Nephron progenitor cell (in vitro differentiated cells): ENCODE results near the gene CEP112.

Experiments
- DNase-seq: peaks from one replicate; pipeline ENCODE4 v3.0.0; 2021
- H3K27ac Mint-ChIP-seq: 2 replicates; pipeline ENCODE4 v1.8.0; 2021; ENCODE audit warnings: mild to moderate bottlenecking, moderate library complexity, mixed read lengths
- H3K27me3 Mint-ChIP-seq: 2 replicates; pipeline ENCODE4 v1.8.0; 2021; ENCODE audit warnings: mild to moderate bottlenecking, low read depth, mixed read lengths; ENCODE audit not compliant: poor library complexity
- H3K36me3 Mint-ChIP-seq: 2 replicates; pipeline ENCODE4 v1.8.0; 2021; ENCODE audit warnings: low read depth, mixed read lengths
- H3K4me1 Mint-ChIP-seq: 2 replicates; pipeline ENCODE4 v1.8.0; 2021; ENCODE audit warnings: mixed read lengths
- H3K4me3 Mint-ChIP-seq: 2 replicates; pipeline ENCODE4 v1.8.0; 2021; ENCODE audit warnings: mild to moderate bottlenecking, moderate library complexity, mixed read lengths
- H3K9me3 Mint-ChIP-seq: 2 replicates; pipeline ENCODE4 v1.8.0; 2021; ENCODE audit warnings: mild to moderate bottlenecking, moderate library complexity, mixed read lengths
- CTCF ChIP-seq: fragments of 200-600 bp; sonication (generic); IDR thresholded peaks from 2 replicates; pipeline ENCODE4 v1.5.0; 2021; ENCODE audit warnings: antibody characterized with exemption

CEP112 gene

GRCh38 chr17:65941356-65941899 lies 250.5 kb downstream of the CEP112 start:
- TF ChIP-seq CTCF, result no peak

GRCh38 chr17:65936013-65936412 lies 255.9 kb downstream of the CEP112 start:
- no peaks in the 10 kb centered on the region for H3K27me3 Mint-ChIP-seq
- H3K27ac Mint-ChIP-seq, result no peak overlapping the region
- TF ChIP-seq CTCF, result no peak
- DNase-seq, result no peak
- no peak overlapping the region for H3K4me3 Mint-ChIP-seq
- H3K9me3 Mint-ChIP-seq, result peaks cover 72% of the 10 kb centered on the region
- H3K36me3 Mint-ChIP-seq, result peaks cover 69% of the 10 kb centered on the region
- H3K4me1 Mint-ChIP-seq, result no peaks in the 10 kb centered on the region

More at GRCh38 chr17:65941356-65941899, 250.5 kb downstream of the CEP112 start:
- H3K4me3 Mint-ChIP-seq, result no peak overlapping the region
- no peak overlapping the region for H3K27ac Mint-ChIP-seq
- no peak for DNase-seq
- H3K9me3 Mint-ChIP-seq, result peaks cover 47% of the 10 kb centered on the region
- no peaks in the 10 kb centered on the region for H3K27me3 Mint-ChIP-seq
- no peaks in the 10 kb centered on the region for H3K4me1 Mint-ChIP-seq
- H3K36me3 Mint-ChIP-seq, result peaks cover 49% of the 10 kb centered on the region

GRCh38 chr17:65933290-65933689 lies 258.6 kb downstream of the CEP112 start:
- H3K4me1 Mint-ChIP-seq, result no peaks in the 10 kb centered on the region
- DNase-seq, result no peak
- peaks cover 52% of the 10 kb centered on the region for H3K9me3 Mint-ChIP-seq
- H3K27ac Mint-ChIP-seq, result no peak overlapping the region
- peaks cover 51% of the 10 kb centered on the region for H3K36me3 Mint-ChIP-seq
- no peak for TF ChIP-seq CTCF
- H3K27me3 Mint-ChIP-seq, result no peaks in the 10 kb centered on the region
- H3K4me3 Mint-ChIP-seq, result no peak overlapping the region

- H3K9me3 Mint-ChIP-seq, result peaks cover 49% of the 10 kb centered on the region
- H3K4me1 Mint-ChIP-seq, result no peaks in the 10 kb centered on the region
- DNase-seq, result no peak
- peaks cover 58% of the 10 kb centered on the region for H3K36me3 Mint-ChIP-seq
- no peak overlapping the region for H3K4me3 Mint-ChIP-seq
- no peak for TF ChIP-seq CTCF
- no peak overlapping the region for H3K27ac Mint-ChIP-seq
- no peaks in the 10 kb centered on the region for H3K27me3 Mint-ChIP-seq
Measured at GRCh38 chr17:65931246-65932149, 260.4 kb downstream of the CEP112 start.

- no peak overlapping the region for H3K4me3 Mint-ChIP-seq
- H3K4me1 Mint-ChIP-seq, result no peaks in the 10 kb centered on the region
- TF ChIP-seq CTCF, result no peak
- H3K36me3 Mint-ChIP-seq, result peaks cover 58% of the 10 kb centered on the region
- H3K27ac Mint-ChIP-seq, result no peak overlapping the region
- no peaks in the 10 kb centered on the region for H3K27me3 Mint-ChIP-seq
- no peak for DNase-seq
- H3K9me3 Mint-ChIP-seq, result peaks cover 43% of the 10 kb centered on the region
Measured at GRCh38 chr17:65930140-65930730, 261.7 kb downstream of the CEP112 start.
